Endothelial cell (in vitro differentiated cells): ENCODE results near the gene MYDGF. TPM values are rescaled to one million over a fixed set of nuclear protein-coding genes. Genes with fewer than 3 reads are reported as not detected.

Source experiments
- DNase-seq: peaks from one replicate; pipeline ENCODE4 v3.0.0; 2021; ENCODE audit warnings: low spot score
- H3K27ac Mint-ChIP-seq: one replicate; pipeline ENCODE4 v1.8.0; 2021; ENCODE audit warnings: mixed read lengths, inconsistent platforms; ENCODE audit not compliant: unreplicated experiment
- H3K27me3 Mint-ChIP-seq: one replicate; pipeline ENCODE4 v1.8.0; 2021; ENCODE audit warnings: mild to moderate bottlenecking, moderate library complexity, mixed read lengths, inconsistent platforms; ENCODE audit not compliant: unreplicated experiment
- H3K36me3 Mint-ChIP-seq: one replicate; pipeline ENCODE4 v1.8.0; 2021; ENCODE audit warnings: mild to moderate bottlenecking, low read depth, mixed read lengths, inconsistent platforms; ENCODE audit not compliant: unreplicated experiment
- H3K4me1 Mint-ChIP-seq: one replicate; pipeline ENCODE4 v1.8.0; 2021; ENCODE audit warnings: mild to moderate bottlenecking, mixed read lengths, inconsistent platforms; ENCODE audit not compliant: unreplicated experiment
- H3K4me3 Mint-ChIP-seq: one replicate; pipeline ENCODE4 v1.8.0; 2021; ENCODE audit warnings: mild to moderate bottlenecking, mixed read lengths, inconsistent platforms; ENCODE audit not compliant: unreplicated experiment
- H3K9me3 Mint-ChIP-seq: one replicate; pipeline ENCODE4 v1.8.0; 2021; ENCODE audit warnings: mixed read lengths, inconsistent platforms; ENCODE audit not compliant: unreplicated experiment
- total RNA-seq: library from RNA; stranded (reverse); fragmentation: NEBNext Ultra II Directional; extraction: Animal tissue kit (Norgen Biotek cat#: 25700); gene quantifications from one replicate; pipeline ENCODE4 v1.2.1, GENCODE V29; 2021; ENCODE audit not compliant: unreplicated experiment
- TF ChIP-seq, protein P1 (sequence below): fragments of 200-600 bp; sonication (generic); IDR thresholded peaks from one replicate; pipeline ENCODE4 v1.5.0; 2021; ENCODE audit warnings: antibody characterized with exemption; ENCODE audit not compliant: unreplicated experiment

The MYDGF gene
- total RNA-seq, 1 donor from 2014 or later: 112 TPM

DNA sequence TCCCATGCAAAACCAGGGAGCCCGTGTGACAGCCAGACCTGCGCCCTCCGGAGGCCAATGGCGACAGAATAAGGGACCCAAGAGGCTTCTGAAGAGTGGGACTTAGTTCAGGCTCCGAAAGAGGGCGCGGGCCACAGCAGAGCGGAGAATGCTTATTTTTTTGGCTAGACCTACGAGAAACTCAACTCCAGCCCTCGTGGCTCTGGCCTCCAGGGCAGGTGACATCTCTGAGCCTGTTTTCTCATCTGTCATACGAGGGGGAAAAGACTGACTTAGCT, 30.5 kb upstream of the MYDGF start:
- DNase-seq: no peak
- H3K27me3 Mint-ChIP-seq: peaks cover 6% of the 10 kb centered on the region
- H3K4me3 Mint-ChIP-seq: no peak overlapping the region
- H3K4me1 Mint-ChIP-seq: no peaks in the 10 kb centered on the region
- peaks cover 38% of the 10 kb centered on the region for H3K36me3 Mint-ChIP-seq
- no peak overlapping the region for H3K27ac Mint-ChIP-seq
- H3K9me3 Mint-ChIP-seq: no peaks in the 10 kb centered on the region
- TF ChIP-seq, protein P1, sequence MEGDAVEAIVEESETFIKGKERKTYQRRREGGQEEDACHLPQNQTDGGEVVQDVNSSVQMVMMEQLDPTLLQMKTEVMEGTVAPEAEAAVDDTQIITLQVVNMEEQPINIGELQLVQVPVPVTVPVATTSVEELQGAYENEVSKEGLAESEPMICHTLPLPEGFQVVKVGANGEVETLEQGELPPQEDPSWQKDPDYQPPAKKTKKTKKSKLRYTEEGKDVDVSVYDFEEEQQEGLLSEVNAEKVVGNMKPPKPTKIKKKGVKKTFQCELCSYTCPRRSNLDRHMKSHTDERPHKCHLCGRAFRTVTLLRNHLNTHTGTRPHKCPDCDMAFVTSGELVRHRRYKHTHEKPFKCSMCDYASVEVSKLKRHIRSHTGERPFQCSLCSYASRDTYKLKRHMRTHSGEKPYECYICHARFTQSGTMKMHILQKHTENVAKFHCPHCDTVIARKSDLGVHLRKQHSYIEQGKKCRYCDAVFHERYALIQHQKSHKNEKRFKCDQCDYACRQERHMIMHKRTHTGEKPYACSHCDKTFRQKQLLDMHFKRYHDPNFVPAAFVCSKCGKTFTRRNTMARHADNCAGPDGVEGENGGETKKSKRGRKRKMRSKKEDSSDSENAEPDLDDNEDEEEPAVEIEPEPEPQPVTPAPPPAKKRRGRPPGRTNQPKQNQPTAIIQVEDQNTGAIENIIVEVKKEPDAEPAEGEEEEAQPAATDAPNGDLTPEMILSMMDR: no peak

DNA sequence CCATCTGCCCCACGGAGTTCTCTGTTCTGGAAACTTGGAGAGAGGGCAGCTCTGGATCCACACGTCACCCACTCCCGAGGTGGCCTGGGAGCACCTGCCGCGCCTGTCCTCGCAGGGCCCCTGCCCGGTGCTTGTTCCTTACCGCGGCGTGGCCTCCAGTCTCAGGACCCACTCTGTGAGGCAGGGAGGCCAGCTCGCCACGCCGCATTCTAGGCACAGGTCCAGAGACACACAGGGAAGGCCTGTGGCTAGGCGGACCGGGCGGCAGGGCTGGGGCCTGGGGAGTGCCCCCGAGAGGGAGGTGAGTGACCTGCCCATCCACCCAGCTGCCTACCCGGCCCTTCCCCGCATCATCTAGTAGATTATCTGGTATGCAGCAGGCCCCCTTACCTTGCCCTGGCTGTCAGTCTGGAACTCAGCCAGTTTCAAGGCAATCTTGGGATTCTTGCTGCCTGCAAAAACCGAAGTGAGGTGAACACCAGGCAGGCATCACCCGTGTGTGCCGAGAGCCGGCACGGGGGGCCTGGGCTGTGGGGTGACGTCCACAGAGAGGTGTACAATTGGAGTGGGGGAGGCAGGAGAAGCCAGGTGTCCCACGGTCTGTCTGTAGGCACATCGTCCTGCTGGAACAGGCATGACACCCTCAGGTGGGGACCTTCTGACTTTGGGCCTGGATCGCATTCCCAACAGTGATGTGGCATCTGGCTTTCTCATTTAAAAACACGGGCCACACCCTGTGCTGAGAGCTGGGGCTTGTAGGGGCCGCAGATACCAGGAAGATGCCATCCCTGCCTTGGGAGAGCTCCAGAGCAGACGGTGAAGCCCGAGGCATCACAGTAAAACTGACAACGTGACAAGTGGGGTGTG, 29.9 kb upstream of the MYDGF start:
- H3K27me3 Mint-ChIP-seq: peaks cover 6% of the 10 kb centered on the region
- no peak overlapping the region for H3K27ac Mint-ChIP-seq
- no peak overlapping the region for H3K4me3 Mint-ChIP-seq
- peaks cover 34% of the 10 kb centered on the region for H3K36me3 Mint-ChIP-seq
- H3K9me3 Mint-ChIP-seq: no peaks in the 10 kb centered on the region
- TF ChIP-seq, protein P1: no peak
- H3K4me1 Mint-ChIP-seq: no peaks in the 10 kb centered on the region
- DNase-seq: no peak

DNA sequence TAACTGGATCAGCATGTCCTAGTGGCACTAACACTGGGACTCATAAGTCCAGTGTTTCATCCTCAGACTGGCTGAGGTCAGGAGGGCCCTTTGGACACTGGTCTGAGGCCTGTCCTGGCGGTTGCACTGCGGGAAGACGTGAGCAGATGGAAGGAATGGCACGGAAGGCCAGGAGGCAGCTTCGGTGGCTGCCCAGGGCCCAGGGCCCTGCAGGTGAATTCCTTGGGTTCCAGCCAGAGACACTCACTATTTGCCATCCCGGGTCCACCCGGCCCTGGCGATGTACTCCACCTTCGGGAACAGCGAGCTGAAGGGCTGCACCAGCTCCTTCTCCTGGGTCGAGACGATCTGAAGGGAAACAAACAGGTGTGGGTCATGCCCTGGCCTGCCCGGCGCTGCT, 27.2 kb upstream of the MYDGF start:
- Mint-ChIP-seq H3K9me3 (no peaks in the 10 kb centered on the region), H3K4me1 (no peaks in the 10 kb centered on the region), H3K27me3 (peaks cover 13% of the 10 kb centered on the region), H3K4me3 (no peak overlapping the region), H3K27ac (no peak overlapping the region), H3K36me3 (peaks cover 47% of the 10 kb centered on the region)
- TF ChIP-seq, protein P1: no peak
- DNase-seq: no peak

DNA sequence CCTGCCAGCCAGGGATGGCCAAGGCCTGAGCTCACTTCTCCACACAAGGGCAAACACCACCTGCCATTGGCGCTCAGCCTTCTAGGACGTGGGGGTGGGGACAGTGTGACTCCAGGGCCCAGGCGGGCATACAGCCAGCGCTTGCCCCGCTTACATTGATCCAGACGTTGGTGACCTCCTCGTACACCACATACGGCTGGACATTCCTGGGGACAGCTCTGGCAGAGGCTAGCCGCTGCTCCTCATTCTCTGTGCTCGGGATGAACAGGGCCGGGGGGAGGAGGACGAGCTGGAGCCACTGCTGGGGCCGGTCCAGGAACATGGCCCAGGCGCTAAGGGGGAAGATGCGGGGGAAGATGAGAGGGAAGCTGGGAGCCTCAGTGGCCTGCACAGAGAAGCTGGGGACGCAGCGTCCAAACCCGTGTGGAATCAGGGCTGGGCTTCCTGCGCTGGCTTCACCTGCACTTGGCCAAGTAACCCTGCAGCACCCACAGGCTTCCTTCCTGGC, 25.1 kb upstream of the MYDGF start:
- no peaks in the 10 kb centered on the region for H3K4me1 Mint-ChIP-seq
- TF ChIP-seq, protein P1: no peak
- H3K9me3 Mint-ChIP-seq: no peaks in the 10 kb centered on the region
- H3K27me3 Mint-ChIP-seq: peaks cover 15% of the 10 kb centered on the region
- H3K4me3 Mint-ChIP-seq: no peak overlapping the region
- H3K36me3 Mint-ChIP-seq: peaks cover 40% of the 10 kb centered on the region
- no peak for DNase-seq
- no peak overlapping the region for H3K27ac Mint-ChIP-seq
